ENCODE data around the gene PHLPP1. TPM values are rescaled to one million over a fixed set of nuclear protein-coding genes. Genes with fewer than 3 reads are reported as not detected.
A peak's percentile ranks its signal among the peaks of the same experiment; 100 is the strongest.
"Not testable (repeated sequence)": the region's sequence is repeated elsewhere in the genome, so short reads cannot be mapped to it uniquely, and the experiment has no call there.

The PHLPP1 gene
- polyA plus RNA-seq (ENCODE audit: insufficient read length in 4 of 4), result 10 to 100 TPM; 16.4 to 20.5 (median 18.0) TPM

DNA sequence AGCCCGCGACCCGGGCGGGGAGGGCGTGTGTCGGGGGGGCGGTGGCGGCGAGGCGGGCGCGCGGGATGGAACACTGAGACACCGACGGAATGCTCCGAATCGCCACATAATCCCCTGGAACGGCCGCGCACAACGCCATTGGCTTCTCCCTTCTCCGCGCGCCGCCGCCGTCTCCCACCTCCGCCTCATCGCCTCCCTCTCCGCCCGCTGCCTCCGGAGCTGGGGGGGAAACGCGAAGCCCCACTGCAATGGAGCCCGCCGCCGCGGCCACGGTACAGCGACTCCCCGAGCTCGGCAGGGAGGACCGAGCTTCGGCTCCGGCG is at the start of gene PHLPP1:
Gene PHLPP1 (plus strand): TSS at position 106 of the 323 bp plus-strand sequence. CDS start 143 bp downstream, at position 249.
- no peak for DNase-seq (ENCODE audit: low read depth in 4 of 4, low spot score in 3 of 4)

DNA sequence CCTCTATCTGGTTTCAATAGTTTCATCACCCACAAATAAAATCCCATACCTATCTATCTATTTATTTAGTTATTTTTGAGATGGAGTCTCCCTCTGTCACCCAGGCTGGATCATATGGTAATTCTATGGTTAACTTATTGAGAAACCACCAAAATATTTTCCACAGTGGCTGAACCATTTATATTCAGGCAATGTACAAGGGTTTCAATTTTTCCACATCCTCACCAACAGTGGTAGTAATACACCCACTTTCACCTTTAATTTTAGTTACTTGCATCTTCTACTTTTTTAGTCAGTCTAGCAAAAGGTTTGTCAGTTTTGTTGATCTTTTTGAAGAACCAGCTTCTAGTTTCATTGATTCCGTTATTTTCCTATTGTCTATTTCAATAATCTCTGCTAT is 46.1 kb upstream of the PHLPP1 start:
- no peak for DNase-seq (ENCODE audit: low read depth in 4 of 4, low spot score in 3 of 4)

DNA sequence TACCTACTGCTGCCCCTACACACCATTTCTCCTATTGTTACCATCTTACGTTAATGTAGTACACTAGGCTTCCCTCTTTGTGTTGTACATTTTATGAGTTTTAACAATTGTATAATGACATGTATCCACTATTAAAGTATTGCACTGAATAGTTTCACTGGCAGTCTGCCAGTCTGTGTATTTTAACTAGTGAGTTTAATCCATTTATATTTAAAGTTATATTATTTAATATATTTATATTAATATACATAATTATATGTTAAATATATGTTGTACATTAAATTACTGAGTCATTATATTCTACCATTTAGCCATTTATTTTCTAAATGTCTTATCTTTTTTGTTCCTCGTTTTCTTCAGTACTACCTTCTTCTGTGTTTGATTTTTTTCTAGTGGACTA is 44.8 kb upstream of the PHLPP1 start:
- no peak for DNase-seq (ENCODE audit: low read depth in 4 of 4, low spot score in 3 of 4)

DNA sequence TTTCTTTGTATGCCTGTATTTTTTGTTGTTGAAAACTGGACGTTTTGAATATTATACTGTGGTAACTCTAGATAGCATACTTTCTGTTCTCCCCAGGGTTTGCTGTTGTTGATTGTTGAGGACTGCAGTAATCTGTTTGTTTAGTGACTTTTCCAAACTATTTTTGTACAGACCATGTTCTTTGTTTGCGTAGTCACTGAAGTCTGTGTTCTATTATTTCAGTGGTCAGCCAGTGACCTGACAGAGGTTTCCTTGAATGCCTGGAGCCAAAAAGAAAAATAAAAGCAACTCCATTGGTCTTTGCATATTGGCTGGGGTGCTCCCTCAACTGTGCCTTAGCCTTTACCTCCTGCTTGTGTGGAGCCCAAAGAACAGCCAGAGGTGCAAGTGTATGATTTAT is 42.7 kb upstream of the PHLPP1 start:
- DNase-seq (ENCODE audit: low read depth in 4 of 4, low spot score in 3 of 4), result no peak

DNA sequence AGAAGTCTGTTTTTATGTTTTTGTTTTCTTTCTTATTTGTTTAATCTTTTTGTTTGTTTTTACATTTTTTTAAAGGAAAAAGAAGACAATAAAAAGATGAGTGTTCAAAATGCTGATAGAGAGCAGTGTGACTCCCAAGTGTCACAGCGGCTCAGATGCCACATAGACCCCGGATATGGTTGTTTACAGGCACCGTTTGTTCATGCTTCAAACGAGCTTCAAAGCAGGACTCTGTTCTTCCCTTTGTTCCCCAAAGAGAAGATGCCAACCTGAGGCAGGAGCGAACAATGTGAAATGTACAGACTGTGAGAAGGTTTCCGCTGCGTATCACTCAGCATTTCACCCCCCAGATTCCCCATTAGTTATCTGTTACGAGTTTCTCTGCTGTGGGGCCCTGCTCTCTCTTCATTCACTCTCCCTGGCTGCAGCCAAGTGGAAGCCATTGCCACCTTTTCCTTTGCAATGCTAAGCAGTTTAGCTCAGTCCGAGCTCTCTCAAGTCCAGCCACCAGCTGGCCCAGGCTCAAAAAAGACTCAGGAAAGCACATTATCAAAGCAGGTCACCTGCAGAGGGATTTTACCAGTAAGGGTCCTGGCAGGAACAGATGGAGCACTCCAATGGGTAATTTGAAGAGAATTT is 36.4 kb upstream of the PHLPP1 start:
- DNase-seq (ENCODE audit: low read depth in 4 of 4, low spot score in 3 of 4), result no peak

DNA sequence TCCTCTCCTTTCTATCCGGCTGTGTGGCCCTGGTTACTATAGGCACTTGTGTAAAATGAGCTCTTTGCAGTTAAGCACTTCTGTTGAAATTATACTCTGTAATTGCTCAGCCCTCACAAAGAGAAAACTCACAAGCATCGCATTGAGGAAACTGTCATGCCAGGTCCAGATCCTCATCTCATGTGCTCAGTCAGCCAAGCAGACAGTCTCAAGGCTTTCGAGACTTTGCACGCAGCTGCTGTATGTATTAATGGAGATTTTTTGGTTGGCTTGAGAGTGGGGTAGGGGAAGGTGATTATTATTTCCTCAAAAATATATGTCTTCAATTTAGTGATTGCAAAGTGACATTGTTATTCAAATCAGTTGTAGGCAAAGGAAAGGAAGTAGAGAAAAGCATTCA is 33.0 kb upstream of the PHLPP1 start:
- no peak for DNase-seq (ENCODE audit: low read depth in 4 of 4, low spot score in 3 of 4)

DNA sequence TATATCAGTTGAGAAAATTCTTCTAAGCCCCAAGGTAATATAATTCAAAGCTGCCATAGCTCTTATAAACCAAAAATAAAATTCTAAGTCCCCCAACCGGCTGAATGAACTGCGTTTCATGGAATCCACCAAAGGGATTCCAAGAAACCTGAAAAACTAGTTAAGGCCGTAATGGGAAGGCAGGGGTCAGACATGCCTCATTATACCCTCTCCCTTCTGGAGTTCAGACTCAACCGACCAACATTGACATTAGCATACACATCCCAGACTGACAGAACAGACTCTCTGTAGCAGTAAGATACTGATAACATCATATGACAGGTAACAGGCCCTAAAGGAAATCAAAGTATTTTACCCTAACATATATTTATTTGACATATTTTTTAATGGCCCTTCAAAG is 31.4 kb upstream of the PHLPP1 start:
- DNase-seq (ENCODE audit: low read depth in 4 of 4, low spot score in 3 of 4), result peak in 3 of 4 donors; percentile 14 to 27 (median 16)

DNA sequence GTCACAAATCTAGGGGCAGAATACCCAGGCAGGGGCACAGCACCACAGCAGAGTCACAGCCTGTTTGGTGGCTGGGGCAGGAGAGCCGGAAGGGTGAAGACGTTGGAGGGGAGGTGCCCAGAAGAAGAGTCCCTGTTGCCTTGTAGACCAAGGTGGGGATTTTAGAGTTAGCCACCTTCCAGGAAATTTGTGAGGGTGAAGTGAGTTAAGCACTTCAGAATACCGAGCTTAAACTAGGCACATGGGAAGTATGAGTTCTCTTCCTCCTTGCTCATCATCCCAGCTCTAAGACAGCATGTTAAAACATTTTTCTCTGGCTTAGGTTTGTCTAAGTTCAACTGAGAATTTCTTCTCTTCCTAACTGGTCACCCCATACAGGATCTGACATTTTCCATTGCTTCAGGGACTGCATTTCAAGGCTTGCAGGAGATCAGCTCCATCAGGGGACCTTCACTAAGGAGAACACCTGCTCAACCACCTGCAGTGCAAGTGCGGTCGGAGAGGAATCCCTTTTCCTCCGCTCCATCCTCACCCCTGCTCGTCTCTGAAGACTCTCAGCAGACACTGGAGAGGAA is 26.5 kb upstream of the PHLPP1 start:
- DNase-seq (ENCODE audit: low read depth in 4 of 4, low spot score in 3 of 4), result no peak

DNA sequence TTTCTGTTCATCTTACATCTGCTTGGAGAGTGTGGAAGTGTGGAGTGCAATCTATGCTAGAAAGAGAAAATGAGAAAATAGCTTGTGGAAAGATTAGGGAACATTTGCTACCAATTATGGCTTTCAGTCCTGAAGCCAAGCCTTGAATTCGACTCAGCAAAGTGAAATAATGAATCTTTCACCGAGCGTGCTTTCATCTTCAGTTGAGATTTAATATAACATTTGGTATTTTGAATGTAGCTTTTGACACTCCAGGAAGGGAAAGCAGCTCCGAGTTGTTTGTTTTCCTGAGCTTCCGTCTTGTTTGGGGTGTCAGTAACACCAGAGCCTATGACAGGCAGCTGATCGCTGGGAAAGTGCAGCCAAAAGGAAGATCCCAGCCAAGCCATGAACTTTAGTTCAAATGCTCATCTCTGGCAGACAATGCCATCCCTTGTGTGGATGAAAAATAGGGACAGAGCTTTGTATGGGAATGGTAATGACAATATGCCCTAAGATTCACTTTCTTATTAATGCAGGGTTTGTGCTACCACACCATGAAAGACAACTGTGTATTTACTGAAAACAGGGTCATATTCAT is 25.0 kb upstream of the PHLPP1 start:
- DNase-seq (ENCODE audit: low read depth in 4 of 4, low spot score in 3 of 4), result no peak

DNA sequence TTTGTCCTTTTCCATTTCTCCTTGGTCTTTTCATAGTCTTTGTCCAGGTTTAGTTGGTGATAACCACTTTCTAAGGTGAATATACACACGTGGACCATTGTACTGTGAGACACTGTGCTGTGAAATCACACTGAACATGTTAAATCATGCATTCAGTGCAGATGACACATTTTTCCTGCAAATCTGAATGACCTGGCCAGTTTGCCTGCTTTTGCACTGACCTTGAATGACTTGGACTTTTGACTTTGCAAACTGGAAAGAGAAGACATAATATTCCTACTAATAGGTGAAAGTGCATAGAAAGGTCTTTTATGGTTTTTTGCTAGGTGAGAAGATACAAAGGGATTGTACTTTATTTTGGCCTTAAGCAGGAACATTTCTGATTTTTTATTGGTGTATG is 21.7 kb upstream of the PHLPP1 start:
- DNase-seq (ENCODE audit: low read depth in 4 of 4, low spot score in 3 of 4), result no peak

DNA sequence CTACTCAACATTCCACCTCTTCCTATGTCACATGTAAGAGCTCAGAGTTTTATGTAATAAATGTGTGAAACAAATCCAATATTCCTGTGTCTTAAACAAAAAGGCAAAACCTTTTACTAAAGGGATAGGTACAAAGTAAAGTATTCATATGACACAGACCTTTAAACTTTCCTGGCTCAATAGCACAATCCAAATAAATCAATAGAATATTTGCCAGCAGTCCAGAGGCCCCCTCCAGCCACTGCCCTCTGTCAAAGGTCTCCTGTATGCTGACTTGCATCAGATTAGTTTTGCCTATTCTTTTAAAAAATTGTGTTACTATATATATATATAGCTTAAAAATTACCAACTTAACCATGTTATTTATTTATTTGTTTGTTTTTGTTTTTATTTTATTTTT is 17.7 kb upstream of the PHLPP1 start:
- DNase-seq (ENCODE audit: low read depth in 4 of 4, low spot score in 3 of 4), result no peak

DNA sequence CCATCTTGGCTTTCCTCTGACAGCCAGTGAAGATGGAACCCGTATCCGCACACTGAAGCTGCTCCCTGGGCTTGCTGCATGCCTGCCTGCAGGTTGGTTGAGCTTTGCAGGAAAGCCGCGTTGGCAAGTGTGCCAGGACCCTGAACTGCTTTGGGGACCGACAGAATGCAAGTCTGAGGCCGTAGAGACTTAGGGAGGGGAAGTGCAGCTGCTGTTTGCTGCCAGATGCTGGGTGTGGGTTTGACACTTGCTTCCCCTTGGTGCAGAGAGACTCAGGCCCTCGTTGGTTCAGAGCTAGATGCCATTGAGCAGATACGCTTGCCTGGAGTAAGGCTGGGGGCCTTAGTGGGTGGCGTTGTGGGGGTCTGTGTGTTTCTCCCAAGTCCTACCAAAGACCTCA is 13.1 kb upstream of the PHLPP1 start:
- no peak for DNase-seq (ENCODE audit: low read depth in 4 of 4, low spot score in 3 of 4)

DNA sequence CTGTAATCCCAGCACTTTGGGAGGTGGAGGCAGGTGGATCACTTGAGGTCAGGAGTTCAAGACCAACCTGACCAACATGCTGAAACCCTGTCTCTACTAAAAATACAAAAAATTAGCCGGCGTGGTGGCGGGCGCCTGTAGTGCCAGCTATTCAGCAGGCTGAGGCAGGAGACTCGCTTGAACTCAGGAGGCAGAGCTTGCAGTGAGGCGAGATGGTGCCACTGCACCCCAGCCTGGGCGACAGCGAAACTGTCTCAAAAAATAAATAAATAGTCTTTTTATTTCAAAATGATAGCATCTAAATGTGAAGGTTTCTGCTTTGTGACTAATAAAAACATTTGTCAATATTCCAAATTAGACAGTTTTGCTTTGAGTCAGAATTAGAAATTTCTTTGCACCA is 8.5 kb upstream of the PHLPP1 start:
- not testable (repeated sequence) for DNase-seq (ENCODE audit: low read depth in 4 of 4, low spot score in 3 of 4)

DNA sequence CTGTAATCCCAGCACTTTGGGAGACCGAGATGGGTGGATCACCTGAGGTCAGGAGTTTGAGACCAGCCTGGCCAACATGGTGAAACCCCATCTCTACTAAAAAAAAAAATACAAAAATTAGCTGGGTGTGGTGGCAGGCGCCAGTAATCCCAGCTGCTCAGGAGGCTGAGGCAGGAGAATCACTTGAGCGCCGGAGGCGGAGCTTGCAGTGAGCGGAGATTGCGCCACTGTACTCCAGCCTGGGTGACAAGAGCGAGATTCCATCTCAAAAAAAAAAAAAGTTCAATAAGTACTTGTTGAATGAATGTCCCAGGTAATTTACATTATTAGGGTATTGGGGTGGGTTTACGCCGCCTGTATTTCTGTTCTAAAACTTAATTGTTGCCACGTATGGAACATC is 5.4 kb upstream of the PHLPP1 start:
- DNase-seq (ENCODE audit: low read depth in 4 of 4, low spot score in 3 of 4), result not testable (repeated sequence)

DNA sequence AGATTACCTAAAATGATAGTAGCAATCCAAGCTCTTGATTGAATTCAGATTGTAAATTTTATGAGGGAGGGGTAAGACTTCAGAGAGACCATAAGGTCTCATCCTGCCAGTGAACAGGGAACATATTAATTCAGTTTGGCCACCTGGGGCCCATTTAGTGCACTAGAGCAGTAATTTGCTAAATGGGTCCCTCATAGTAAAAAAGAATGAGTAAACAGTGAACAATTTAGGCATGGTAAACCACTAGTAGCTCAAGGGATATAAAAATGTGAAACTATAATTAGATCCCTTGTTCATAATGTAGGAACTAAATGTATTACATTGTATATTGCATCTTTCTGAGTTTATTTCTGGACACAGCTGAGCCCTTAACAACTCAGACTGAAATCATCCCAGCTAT is 4.9 kb upstream of the PHLPP1 start:
- DNase-seq (ENCODE audit: low read depth in 4 of 4, low spot score in 3 of 4), result no peak

DNA sequence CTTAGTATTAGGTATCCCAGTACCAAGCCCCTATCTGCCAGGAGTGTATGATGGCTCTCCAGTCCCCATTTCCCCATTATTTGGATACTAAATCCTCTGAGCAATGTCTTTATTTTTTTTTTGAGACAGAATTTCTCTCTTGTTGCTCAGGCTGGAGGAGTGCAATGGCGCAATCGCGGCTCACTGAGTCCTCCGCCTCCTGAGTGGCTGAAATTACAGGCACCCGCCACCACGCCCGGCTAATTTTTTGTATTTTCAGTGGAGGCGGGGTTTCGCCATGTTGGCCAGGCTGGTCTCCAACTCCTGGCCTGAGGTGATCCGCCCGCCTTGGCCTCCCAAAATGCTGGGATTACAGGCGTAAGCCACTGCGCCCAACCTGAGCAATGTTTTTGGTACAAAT is 3.6 kb upstream of the PHLPP1 start:
- DNase-seq (ENCODE audit: low read depth in 4 of 4, low spot score in 3 of 4), result no peak

DNA sequence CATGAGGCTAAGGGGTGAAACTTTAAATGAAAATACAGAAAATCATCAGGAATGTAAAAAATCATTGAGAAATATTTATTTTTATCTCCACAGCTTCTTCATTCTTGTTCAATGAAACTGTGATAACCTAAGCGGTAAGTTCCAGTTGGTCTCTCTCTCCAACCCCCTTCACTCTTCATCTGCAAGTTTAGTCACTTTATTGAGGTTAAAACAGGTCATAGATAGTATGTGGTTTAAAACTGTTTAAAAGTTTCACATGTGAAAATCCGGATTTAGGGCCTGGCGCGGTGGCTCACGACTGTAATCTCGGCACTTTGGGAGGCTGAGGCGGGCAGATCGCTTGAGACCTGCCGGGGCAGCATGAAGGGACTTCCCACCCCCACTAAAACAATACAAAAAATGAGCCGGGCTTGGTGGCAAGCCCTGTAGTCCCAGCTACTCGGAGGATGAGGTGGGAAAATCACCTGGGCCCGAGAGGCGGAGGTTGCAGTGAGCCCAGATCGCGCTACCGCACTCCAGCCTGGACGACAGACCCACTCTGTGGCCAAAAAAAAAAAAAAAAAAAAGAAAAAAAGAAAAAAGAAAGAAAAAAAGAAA is 1.6 kb upstream of the PHLPP1 start:
- no peak for DNase-seq (ENCODE audit: low read depth in 4 of 4, low spot score in 3 of 4)

DNA sequence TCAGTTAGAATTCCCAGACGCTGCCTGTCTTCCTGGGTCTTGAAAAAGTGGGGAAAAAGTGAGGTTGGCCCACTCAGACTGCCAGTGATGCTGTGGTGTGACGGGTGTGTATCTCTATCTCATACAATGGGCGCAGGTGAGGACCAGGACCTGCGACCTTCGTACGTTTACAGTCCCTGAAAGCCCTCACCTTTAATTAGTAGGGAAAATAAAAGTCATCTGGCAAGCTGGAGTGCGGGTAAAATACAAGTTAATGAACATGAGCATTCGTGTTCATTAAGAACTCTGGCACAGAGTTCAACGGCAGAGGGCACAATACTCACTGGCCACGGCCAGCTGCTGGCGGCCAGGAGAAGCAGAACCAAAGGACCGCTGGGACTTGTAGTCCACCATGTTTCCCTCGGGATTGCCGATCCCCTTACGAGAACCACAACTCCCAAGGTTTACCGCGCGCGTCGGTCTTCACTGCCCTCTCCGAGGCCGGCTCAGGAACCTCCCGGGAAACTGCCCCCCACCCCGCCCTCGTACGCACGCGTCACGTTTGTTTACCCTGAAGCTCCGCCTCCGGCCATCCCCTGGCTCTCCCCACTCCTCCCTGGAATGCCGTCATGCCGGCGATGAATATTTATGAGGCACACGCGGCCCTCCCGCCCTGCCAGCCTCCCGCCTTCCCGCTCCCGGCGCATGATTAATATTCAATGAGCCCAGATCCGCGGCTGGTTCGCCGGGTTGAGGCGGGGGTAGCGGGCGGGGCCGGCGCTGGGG is 488 bp upstream of the PHLPP1 start:
- DNase-seq (ENCODE audit: low read depth in 4 of 4, low spot score in 3 of 4), result peak; percentile 96 to 99 (median 98)

DNA sequence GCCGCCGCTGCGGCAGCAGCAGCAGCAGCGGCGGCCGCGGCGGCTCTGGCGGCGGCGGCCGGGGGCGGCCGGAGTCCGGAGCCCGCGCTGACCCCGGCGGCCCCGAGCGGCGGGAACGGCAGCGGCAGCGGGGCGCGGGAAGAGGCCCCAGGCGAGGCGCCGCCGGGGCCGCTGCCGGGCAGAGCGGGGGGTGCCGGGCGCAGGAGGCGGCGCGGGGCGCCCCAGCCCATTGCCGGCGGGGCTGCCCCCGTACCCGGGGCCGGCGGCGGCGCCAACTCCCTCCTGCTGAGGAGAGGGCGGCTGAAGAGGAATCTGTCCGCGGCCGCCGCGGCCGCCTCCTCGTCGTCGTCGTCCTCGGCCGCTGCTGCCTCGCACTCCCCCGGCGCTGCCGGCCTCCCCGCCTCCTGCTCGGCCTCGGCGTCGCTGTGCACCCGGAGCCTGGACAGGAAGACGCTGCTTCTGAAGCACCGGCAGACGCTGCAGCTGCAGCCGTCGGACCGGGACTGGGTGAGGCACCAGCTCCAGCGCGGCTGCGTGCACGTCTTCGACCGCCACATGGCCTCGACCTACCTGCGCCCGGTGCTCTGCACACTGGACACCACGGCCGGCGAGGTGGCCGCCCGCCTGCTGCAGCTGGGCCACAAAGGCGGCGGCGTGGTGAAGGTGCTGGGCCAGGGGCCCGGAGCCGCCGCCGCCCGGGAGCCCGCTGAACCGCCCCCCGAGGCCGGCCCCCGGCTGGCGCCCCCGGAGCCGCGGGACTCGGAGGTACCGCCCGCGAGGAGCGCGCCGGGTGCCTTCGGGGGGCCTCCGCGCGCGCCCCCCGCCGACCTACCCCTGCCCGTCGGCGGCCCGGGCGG is 646 bp downstream of the PHLPP1 start:
- DNase-seq (ENCODE audit: low read depth in 4 of 4, low spot score in 3 of 4), result peak in 3 of 4 donors; percentile 10 to 65 (median 39)

DNA sequence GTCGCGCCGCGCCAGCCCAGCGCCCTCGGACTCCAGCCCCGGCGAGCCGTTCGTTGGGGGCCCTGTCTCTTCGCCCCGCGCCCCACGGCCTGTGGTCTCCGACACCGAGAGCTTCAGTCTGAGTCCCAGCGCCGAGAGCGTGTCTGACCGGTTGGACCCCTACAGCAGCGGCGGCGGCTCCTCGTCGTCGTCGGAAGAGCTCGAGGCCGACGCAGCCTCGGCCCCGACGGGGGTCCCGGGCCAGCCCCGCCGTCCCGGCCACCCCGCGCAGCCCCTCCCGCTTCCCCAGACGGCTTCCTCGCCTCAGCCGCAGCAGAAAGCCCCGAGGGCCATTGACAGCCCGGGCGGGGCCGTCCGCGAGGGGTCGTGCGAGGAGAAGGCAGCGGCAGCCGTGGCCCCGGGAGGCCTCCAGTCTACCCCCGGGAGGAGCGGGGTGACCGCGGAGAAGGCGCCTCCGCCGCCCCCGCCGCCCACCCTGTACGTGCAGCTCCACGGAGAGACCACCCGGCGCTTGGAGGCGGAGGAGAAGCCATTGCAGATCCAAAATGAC is 1.4 kb downstream of the PHLPP1 start:
- DNase-seq (ENCODE audit: low read depth in 4 of 4, low spot score in 3 of 4), result peak; percentile 14 to 30 (median 28)

All from right renal pelvis (tissue), 4 donors.